Glomerular visceral epithelial cell (primary cell): Measurements from ENCODE around the gene PAFAH1B2.
"Not testable (repeated sequence)": the region's sequence is repeated elsewhere in the genome, so short reads cannot be mapped to it uniquely, and the experiment has no call there.

ENCODE experiments used
- DNase-seq: peaks from one replicate; pipeline ENCODE4 v3.0.0-alpha.2; 2016; ENCODE audit errors: extremely low spot score

Gene PAFAH1B2

DNA sequence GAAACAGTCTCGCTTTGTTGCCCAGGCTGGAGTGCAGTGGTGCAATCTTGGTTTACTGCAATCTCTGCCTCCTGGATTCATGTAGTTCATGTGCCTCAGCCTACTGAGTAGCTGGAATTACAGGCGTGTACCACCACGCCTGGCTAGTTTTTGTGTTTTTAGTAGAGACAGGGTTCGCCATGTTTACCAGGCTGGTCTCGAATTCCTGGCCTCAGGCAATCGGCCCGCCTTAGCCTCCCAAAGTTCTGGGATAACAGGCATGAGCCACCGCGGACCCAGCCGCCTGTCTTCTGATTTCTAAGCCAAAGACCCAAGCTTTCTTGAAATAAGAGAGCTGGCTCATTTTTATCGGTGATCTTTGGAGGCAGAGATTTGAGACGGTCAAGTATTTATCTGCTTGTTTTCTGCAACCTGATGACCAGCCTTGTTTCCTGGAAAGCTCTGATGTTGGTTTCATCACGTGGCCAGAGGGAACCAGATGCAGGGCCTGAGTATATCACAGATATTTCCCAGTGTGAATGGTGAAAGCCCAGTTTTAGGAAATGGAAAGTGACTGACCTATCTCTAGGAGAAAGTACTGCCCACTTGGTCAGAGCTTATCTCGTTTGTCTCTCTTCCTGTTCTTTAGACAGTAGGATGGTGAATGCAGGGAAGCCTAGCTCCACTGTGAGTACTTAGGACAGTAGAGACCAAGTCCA, 28.8 kb downstream of the PAFAH1B2 start:
- no peak for DNase-seq

GRCh38 chr11:117175104-117175503, 31.0 kb downstream of the PAFAH1B2 start:
- no peak for DNase-seq

DNA sequence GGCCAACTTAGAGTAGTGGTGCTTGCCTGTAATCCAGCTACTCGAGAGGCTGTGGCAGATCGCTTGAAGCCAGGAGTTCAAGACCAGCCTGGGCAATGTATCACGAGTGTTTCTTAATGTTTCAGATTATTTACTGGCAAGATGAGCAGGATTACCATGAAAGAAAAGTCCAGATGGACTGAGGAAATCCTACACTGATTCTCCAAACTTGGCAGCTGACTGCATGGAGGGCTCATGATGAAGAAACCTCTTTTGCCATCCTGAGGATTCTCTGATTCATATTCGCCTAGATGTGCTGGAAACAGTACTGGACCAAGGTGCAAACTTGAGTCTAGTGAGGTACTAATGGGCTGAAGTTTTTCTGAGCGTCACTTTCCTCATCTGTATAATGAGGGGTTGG, 31.7 kb downstream of the PAFAH1B2 start:
- DNase-seq, result no peak

GRCh38 chr11:117176186-117176585, 32.1 kb downstream of the PAFAH1B2 start:
- no peak for DNase-seq

DNA sequence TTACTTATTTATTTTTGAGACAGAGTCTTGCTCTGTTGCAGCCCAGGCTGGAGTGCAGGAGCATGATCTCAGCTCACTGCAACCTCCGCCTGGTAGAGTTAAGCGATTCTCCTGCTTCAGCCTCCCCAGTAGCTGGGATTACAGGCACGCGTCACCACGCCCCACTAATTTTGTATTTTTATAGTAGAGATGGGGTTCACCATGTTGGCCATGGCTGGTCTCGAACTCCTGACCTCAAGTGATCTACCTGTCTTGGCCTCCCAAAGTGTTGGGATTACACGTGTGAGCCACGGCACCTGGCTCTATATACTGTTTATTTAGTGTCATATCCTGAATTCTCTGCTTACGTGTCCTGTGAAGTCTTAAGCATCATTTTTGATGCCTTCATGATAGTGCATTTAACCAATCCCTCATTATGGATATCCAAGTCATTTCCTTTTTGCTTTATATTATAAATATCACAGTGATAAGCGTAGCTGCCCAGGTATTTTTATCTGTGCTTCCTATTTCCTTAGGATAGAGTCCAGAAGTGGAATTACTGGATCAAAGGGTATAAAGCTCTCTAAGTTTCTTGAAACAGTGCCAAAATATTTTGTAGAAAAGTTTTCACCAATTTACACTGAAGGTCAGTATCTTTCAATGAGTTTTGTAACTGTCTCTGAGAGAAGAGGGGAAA, 33.6 kb downstream of the PAFAH1B2 start:
- no peak for DNase-seq

GRCh38 chr11:117178210-117179034, 34.3 kb downstream of the PAFAH1B2 start, which contains the start of gene SIDT2:
TSS of gene SIDT2 (plus strand) at chr11:117178743. CDS start at chr11:117179264, 521 bp downstream.
- DNase-seq, result peak; percentile 88

DNA sequence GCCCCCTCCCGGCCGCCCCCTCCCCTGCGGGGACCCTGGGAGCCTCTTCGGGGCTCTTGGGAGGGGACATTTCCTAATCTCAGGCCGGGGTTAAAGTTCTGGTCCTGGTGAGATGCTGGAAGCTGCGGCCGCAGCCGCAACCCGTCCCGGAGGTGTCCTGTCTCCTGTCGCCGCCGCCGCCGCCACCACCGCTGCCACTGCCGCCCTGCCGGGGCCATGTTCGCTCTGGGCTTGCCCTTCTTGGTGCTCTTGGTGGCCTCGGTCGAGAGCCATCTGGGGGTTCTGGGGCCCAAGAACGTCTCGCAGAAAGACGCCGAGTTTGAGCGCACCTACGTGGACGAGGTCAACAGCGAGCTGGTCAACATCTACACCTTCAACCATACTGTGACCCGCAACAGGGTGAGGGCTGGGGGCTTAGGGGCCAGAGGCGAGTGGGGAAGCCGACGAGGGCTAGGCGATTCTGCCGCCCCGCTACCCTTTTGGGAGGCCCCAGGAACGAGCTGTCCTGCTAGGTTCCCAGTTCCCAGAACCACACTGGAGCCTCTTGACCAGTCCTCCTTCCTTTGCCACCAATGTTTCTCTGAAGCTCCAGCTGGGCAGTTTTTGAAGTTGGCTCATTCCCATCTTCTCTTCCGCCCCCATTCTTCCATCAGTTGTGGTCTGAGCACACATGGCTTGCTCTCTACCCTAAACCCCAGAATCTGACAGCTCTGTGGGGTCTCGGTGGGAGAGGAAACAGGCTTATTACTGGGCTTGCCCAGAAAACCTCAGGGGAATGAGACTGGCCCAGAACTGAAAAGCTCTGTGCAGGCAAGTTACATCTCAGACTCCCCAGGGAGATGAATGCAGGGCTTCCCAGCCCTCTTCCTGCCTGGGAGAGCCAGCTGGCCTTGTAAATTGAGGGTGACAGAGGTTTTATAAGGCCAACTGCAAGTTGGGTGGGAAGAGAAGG, 35.2 kb downstream of the PAFAH1B2 start:
- no peak for DNase-seq

- DNase-seq, result no peak
These were observed 35.9 kb downstream of the PAFAH1B2 start for GRCh38 chr11:117180020-117180419.

DNA sequence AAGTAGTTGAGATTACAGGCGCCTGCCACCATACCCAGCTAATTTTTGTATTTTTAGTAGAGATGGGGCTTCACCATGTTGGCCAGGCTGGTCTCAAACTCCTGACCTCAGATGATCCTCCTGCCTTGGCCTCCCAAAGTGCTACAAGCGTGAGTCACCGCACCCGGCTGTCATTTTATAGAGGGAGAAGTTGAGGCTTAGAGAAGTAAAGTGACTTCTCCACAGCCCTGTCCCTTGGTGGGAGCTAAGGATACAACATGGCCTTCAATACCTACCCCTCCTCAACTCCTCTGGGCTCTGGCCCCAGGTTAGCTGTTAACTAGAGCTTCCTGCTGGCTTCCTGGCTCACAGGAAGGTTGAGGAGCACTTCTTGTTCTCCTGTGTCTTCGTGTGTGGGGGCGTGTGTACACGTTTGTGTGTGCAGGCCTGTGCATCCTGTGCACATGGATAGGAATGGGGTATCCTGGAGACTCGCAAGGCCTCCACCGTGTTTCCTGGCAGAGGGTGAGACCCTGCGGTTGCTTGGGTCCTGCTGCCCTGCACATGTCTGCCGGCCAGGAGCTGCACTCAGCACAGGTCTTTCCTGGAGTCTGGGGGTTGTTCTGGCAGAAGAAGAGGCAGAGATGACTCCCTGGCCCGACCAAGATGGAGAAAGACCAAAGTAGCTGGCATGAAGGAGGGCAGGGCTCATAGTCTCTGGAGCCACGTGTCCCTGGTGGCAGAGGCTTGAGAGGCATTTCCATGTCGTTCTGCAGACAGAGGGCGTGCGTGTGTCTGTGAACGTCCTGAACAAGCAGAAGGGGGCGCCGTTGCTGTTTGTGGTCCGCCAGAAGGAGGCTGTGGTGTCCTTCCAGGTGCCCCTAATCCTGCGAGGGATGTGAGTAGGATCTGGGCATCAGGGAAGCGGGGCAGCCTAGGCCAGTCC, 36.8 kb downstream of the PAFAH1B2 start:
- no peak for DNase-seq

GRCh38 chr11:117181586-117182550, 37.8 kb downstream of the PAFAH1B2 start:
- DNase-seq, result no peak

DNA sequence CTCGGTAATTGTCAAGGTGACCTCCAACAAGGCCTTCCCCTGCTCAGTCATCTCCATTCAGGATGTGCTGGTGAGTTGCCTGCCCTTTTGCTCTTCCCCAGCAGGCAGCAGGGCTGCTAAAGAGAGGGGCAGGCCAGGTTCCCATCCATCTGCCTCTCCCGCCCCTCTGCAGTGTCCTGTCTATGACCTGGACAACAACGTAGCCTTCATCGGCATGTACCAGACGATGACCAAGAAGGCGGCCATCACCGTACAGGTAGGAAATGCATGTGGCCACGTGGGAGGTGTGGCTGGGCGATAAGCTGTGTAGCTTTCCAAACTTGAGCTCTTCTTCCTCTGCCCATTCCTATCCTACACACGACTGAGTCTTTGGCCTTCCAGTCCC, 38.5 kb downstream of the PAFAH1B2 start:
- no peak for DNase-seq

DNA sequence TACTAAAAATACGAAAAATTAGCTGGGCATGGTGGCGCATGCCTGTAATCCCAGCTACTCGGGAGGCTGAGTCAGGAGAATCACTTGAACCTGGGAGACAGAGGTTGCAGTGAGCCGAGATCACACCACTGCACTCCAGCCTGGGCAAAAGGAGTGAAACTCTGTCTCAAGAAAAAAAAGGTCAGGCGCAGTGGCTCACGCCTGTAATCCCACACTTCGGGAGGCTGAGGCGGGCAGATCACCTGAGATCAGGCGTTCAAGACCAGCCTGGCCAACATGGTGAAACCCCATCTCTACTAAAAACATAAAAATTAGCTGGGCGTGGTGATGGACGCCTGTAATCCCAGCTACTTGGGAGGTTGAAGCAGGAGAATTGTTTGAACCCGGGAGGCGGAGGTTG, 39.1 kb downstream of the PAFAH1B2 start:
- DNase-seq, result not testable (repeated sequence)

GRCh38 chr11:117183724-117184349, 39.8 kb downstream of the PAFAH1B2 start:
- DNase-seq, result no peak

- no peak for DNase-seq
These were observed 41.8 kb downstream of the PAFAH1B2 start for GRCh38 chr11:117185736-117186430.

- no peak for DNase-seq
These were observed 42.3 kb downstream of the PAFAH1B2 start for GRCh38 chr11:117186431-117186761.

DNA sequence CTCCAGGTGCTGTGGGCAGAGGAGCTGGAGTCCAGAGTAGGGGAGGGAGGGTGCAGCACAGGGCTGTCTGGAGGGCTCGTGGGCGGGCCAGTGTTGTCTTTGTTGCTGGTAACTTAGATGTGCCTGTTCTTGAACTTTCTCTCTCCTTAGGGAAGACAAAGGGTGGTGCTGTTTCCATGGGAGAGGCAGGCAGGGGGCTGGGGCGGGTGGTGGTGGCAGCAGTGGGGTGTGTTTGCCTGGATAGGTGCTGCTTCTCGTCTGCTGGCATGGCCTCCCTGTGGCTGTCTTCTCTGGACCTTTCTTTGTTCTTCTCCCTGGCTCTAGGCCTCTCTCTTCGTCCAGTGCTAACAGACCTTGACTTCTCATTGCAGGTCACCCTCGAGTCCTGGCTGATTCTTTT, 42.9 kb downstream of the PAFAH1B2 start:
- DNase-seq, result no peak

- DNase-seq, result no peak
These were observed 43.3 kb downstream of the PAFAH1B2 start for GRCh38 chr11:117187428-117187798.

DNA sequence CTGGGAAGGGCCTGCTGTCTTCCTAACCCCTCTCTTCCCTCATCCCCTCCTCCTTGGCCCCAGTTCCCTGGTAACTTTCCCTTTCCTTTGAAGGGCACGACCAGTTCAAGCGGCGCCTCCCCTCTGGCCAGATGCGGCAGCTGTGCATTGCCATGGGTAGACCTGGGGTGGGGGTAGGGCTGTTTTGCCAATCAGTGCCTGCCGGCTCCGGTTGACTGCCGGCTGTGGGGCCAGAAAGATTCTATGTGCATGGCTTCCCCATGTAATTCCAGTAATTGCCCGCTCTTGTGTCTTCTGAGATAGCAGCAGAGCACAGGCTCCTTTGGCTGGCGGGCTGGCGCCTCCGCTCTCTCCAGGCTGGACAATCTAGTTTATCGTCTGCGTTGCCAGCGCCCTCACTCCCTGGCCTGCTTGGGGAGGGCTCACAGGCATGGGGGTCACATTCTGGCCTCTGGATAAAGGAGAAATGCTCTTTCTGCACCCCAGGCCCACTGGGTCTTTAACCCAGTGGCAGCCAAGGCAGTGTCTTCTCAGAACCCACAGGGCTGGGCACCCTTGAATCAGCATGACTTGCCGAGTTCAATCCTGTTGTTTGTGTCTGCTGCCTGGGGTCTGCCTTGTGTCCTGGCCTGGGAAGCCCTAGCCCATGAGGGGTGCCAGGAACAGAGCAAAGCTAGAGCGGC, 43.9 kb downstream of the PAFAH1B2 start:
- no peak for DNase-seq
